IPS DF 4.7 (cell line): ENCODE results near the gene CPT1A.
"Not testable (repeated sequence)": the region's sequence is repeated elsewhere in the genome, so short reads cannot be mapped to it uniquely, and the experiment has no call there.

Experiments
- DNase-seq: peaks from one replicate; pipeline ENCODE4 v3.0.0-alpha.2; 2013; ENCODE audit warnings: low spot score; ENCODE audit errors: extremely low read depth

The CPT1A gene

GRCh38 chr11:68841718-68842426, at the start of gene CPT1A:
TSS of gene CPT1A (minus strand) at chr11:68841916. CDS start at chr11:68815474, 26,442 bp downstream.
- no peak for DNase-seq

- no peak for DNase-seq
Observed at GRCh38 chr11:68890490-68891231, 48.9 kb upstream of the CPT1A start.

DNA sequence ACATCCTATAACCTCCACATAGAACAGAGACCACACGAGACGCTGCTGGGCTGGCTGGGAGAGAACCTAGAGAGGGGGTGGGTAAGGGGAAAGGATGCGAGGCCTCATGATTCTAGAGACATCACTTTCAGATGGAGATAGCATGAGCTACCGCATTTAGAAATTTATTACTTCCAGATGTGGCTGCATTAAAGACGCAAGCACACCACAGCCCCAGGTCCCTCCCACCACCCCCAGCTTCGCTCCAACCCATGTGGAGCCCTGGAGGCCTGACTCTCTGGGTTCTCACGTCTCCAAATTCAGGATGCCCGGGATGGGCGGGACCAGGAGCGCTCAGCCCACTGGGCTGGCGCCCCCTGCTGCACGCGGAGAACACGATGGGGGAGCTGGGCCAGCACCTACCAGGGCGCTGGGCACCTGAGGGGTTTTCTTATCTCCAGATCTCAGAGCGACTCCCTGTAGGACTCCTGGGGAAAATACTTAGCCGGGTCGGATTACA, 48.3 kb upstream of the CPT1A start:
- no peak for DNase-seq

- not testable (repeated sequence) for DNase-seq
Observed at GRCh38 chr11:68884827-68885226, 43.1 kb upstream of the CPT1A start.

GRCh38 chr11:68882391-68882790, 40.7 kb upstream of the CPT1A start:
- DNase-seq: no peak

GRCh38 chr11:68881320-68881719, 39.6 kb upstream of the CPT1A start:
- DNase-seq: no peak

- DNase-seq: no peak
Observed at GRCh38 chr11:68880851-68881250, 39.1 kb upstream of the CPT1A start.

GRCh38 chr11:68878022-68878421, 36.3 kb upstream of the CPT1A start:
- no peak for DNase-seq

DNA sequence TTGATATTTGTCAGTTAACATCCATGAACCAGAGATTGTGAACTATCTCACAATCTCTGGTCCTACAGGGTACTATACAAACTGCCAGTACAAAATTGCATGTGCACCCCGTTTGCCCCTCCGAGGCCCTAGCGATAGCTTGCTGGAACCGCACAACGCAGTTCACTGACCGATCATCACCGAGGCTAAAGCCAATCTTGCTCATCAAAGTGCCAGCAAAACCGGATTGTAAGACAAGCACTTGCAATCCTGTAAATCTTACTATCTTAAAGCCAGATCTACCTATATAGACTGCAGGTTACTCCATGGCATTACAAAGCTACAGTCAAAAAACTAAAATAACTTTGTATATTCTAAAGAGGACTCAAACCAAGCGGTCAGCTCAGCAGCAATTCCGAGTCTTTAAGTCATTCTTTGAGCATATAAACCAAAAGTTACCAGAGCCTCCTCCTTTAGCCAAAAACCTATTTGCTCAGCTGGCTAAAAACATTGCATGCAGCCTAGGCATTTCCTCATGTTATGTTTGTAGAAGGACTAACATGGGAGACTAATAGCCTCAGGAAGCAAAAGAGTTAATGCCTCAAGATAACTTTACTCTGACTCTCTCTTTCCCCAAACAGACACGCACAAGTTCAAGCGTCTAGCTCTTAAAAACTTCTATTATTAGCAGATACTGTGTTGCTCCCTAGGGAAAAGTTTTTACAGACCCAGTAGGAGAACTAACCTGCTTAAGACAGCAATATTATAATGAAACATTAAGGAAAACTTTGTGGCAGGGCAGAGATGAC, 30.7 kb upstream of the CPT1A start:
- no peak for DNase-seq

- no peak for DNase-seq
Observed at GRCh38 chr11:68870470-68870869, 28.8 kb upstream of the CPT1A start.

- DNase-seq: no peak
Observed at GRCh38 chr11:68868221-68868835, 26.6 kb upstream of the CPT1A start.

GRCh38 chr11:68867066-68867465, 25.4 kb upstream of the CPT1A start:
- DNase-seq: no peak

GRCh38 chr11:68865241-68865640, 23.5 kb upstream of the CPT1A start:
- DNase-seq: no peak

DNA sequence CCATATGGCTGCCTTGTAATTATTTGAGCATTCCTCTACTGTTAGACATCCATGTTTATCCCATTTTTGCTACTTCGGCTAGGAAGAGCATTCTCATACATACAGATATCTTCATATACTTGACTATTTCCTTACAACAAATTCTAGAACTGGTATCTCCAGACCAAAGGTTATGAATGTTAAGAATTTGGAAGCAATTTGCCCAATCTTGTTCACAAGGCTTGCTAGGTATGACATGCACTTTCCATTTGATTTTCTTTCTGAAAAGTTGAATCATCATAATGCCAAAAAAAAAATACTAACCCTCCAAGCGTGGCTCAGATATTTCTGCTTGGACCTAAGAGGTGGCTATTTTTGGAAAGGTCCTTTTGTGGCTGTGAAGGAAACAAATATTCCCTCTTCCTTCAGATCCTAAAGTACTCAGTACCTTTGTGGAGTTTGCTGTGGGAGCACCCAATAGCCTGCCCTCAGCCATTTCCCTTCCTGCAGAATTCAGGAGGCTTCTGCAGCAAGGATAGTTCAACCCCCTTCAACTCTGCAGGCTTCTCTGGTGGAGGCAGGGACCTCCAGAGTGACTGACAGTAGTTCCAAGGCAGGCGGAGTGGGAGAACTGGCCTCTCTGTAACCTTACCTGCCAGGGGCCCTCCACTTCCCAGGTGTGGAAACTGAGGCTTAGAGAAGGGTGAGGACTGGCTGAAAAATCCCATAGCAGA, 22.0 kb upstream of the CPT1A start:
- DNase-seq: no peak

DNA sequence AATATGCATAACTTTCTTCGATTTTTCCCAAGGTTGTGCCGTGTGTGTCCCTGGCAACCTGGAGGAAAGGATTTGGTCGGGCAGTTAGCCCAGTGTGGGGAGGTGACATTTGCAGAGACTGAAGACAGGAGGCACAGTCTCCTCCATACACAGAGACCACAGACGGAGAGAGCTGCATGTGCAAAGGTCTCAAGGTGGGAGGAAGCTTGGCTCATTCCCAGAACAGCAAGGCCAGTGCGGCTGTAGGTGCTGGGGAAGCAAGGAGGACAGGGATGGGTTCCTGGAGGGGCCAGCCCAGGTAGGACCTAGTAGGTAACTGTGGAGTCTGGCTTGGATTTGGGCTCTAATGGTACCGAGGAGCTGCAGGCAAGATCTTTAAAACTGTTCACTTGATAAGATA, 20.7 kb upstream of the CPT1A start:
- no peak for DNase-seq

DNA sequence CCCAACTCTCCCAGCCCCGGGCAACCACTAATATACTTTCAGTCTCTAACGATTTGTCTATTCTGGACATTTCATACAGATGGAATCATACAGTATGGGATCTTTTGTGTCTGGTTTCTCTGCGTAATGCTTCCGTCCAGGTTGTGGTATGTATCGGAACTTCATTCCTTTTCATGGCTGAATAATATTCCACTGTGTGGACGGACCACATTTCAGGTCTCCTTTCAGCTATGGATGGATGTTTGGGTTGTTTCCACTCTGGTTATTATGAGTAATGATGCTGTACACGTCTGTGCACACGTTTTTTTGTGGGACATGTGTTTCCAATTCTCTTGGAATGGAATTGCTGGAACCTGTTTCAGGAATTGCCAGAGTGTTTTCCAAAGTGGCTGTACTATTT, 17.4 kb upstream of the CPT1A start:
- DNase-seq: no peak

DNA sequence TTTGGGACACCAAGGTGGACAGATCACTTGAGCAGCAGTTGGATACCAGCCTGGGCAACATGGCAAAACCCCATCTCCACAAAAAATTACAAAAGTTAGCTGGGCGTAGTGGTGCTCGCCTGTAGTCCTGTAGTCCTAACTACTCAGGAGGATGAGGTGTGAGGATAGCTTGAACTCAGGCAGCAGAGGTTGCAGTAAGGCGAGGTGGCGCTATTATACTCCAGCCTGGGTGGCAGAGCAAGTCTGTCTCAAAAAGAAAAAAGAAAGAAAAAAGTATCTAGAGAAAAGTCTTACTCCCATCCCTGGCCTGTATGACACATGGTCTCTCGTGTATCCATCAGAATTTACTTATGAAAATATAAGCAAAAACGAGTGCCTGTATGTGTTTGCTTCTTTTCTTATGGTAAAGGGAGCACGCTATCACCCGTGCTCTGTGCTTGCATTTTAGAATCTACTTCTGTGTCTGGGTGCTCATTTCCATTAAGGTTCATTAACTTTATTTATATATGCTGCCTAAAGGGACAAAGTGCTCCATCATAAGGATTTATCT, 15.4 kb upstream of the CPT1A start:
- no peak for DNase-seq

GRCh38 chr11:68856425-68857030, 14.8 kb upstream of the CPT1A start:
- DNase-seq: not testable (repeated sequence)

- DNase-seq: no peak
Observed at GRCh38 chr11:68855205-68855981, 13.7 kb upstream of the CPT1A start.
